Activated CD4-positive, alpha-beta T cell treated with anti-CD3 and anti-CD28 coated beads, Interleukin-2, amount 10 ng/mL, durations not matched to agents 24 days and 14 days (primary cell): Measurements from ENCODE around the gene EIF4A3. TPM values are rescaled to one million over a fixed set of nuclear protein-coding genes. Genes with fewer than 3 reads are reported as not detected.
A peak's percentile ranks its signal among the peaks of the same experiment; 100 is the strongest.

ENCODE experiments used
- DNase-seq: peaks from one replicate; pipeline ENCODE4 v3.0.0; 2022
- H3K27ac Mint-ChIP-seq: one replicate; pipeline ENCODE4 v1.8.0; 2022; ENCODE audit warnings: mild to moderate bottlenecking, mixed read lengths
- H3K27me3 Mint-ChIP-seq: one replicate; pipeline ENCODE4 v1.8.0; 2022; ENCODE audit warnings: mixed read lengths
- H3K36me3 Mint-ChIP-seq: one replicate; pipeline ENCODE4 v1.8.0; 2022; ENCODE audit warnings: low read depth, mild to moderate bottlenecking, mixed read lengths
- H3K4me1 Mint-ChIP-seq: one replicate; pipeline ENCODE4 v1.8.0; 2021; ENCODE audit warnings: mixed read lengths
- H3K4me3 Mint-ChIP-seq: one replicate; pipeline ENCODE4 v1.8.0; 2022; ENCODE audit warnings: mild to moderate bottlenecking, moderate library complexity, mixed read lengths
- H3K9me3 Mint-ChIP-seq: one replicate; pipeline ENCODE4 v1.8.0; 2021; ENCODE audit warnings: mixed read lengths
- intact Hi-C: fragments of 100-400 bp; cut with micrococcal nuclease; formaldehyde crosslinking; loops from one replicate; pipeline ENCODE4 v1.15.1; 2023
- total RNA-seq: library from RNA; stranded (reverse); gene quantifications from 2 replicates; pipeline ENCODE4 v1.2.3, GENCODE V29; 2022

The EIF4A3 gene
- total RNA-seq: 190 and 192 TPM in 2 replicates

- Mint-ChIP-seq H3K4me1 (peaks cover 37% of the 10 kb centered on the region), H3K36me3 (peaks cover 35% of the 10 kb centered on the region), H3K27me3 (no peaks in the 10 kb centered on the region), H3K27ac (peak within 1 kb of the TSS; percentile 97), H3K4me3 (peak within 1 kb of the TSS; percentile 88), H3K9me3 (peaks cover 4% of the 10 kb centered on the region)
- DNase-seq: peak; percentile 99
- intact Hi-C loops: loop anchor here (1.0 to 2.0 kb wide), 3 partner anchors 46 to 112 kb away; partner anchors contain the start of gene GAA
These were observed at the start of gene EIF4A3 for GRCh38 chr17:80147035-80147822. EIF4A3 (minus strand) TSS chr17:80147128; CDS start chr17:80146961, 167 bp downstream.

- Mint-ChIP-seq H3K4me1 (no peaks in the 10 kb centered on the region), H3K27ac (no peak overlapping the region), H3K9me3 (peaks cover 4% of the 10 kb centered on the region), H3K36me3 (no peaks in the 10 kb centered on the region), H3K27me3 (peaks cover 5% of the 10 kb centered on the region), H3K4me3 (no peak overlapping the region)
- no peak for DNase-seq
- intact Hi-C loops: loop anchor here (1.0 kb wide), 1 partner anchor 57 kb away; no protein-coding TSS in a partner anchor
These were observed 49.7 kb upstream of the EIF4A3 start for GRCh38 chr17:80196652-80197051.

GRCh38 chr17:80195671-80196529 lies 49.0 kb upstream of the EIF4A3 start:
- H3K36me3 Mint-ChIP-seq: no peaks in the 10 kb centered on the region
- H3K4me1 Mint-ChIP-seq: no peaks in the 10 kb centered on the region
- H3K27ac Mint-ChIP-seq: no peak overlapping the region
- intact Hi-C loops: loop anchor here (1.0 kb wide), 1 partner anchor 57 kb away; no protein-coding TSS in a partner anchor
- DNase-seq: peak; percentile 86
- H3K9me3 Mint-ChIP-seq: peaks cover 4% of the 10 kb centered on the region
- H3K27me3 Mint-ChIP-seq: peaks cover 5% of the 10 kb centered on the region
- no peak overlapping the region for H3K4me3 Mint-ChIP-seq

GRCh38 chr17:80195141-80195540 lies 48.2 kb upstream of the EIF4A3 start:
- Mint-ChIP-seq H3K4me1 (no peaks in the 10 kb centered on the region), H3K4me3 (no peak overlapping the region), H3K27ac (no peak overlapping the region), H3K9me3 (peaks cover 4% of the 10 kb centered on the region), H3K36me3 (no peaks in the 10 kb centered on the region), H3K27me3 (peaks cover 5% of the 10 kb centered on the region)
- intact Hi-C loops: no loop called here
- DNase-seq: no peak

GRCh38 chr17:80191865-80192661 lies 45.1 kb upstream of the EIF4A3 start:
- Mint-ChIP-seq H3K9me3 (peaks cover 4% of the 10 kb centered on the region), H3K27ac (no peak overlapping the region), H3K27me3 (peaks cover 5% of the 10 kb centered on the region), H3K4me3 (no peak overlapping the region), H3K4me1 (no peaks in the 10 kb centered on the region), H3K36me3 (no peaks in the 10 kb centered on the region)
- intact Hi-C loops: no loop called here
- DNase-seq: peak; percentile 52

- intact Hi-C loops: no loop called here
- peaks cover 5% of the 10 kb centered on the region for H3K27me3 Mint-ChIP-seq
These were observed 44.3 kb upstream of the EIF4A3 start for GRCh38 chr17:80191192-80191591.

GRCh38 chr17:80190716-80191115 lies 43.8 kb upstream of the EIF4A3 start:
- Mint-ChIP-seq H3K27ac (no peak overlapping the region), H3K4me1 (no peaks in the 10 kb centered on the region), H3K4me3 (no peak overlapping the region), H3K9me3 (peaks cover 4% of the 10 kb centered on the region), H3K27me3 (peaks cover 5% of the 10 kb centered on the region), H3K36me3 (no peaks in the 10 kb centered on the region)
- intact Hi-C loops: no loop called here
- no peak for DNase-seq

More at GRCh38 chr17:80191192-80191591, 44.3 kb upstream of the EIF4A3 start:
- H3K4me1 Mint-ChIP-seq: no peaks in the 10 kb centered on the region
- no peak for DNase-seq
- no peak overlapping the region for H3K4me3 Mint-ChIP-seq
- peaks cover 4% of the 10 kb centered on the region for H3K9me3 Mint-ChIP-seq
- H3K36me3 Mint-ChIP-seq: no peaks in the 10 kb centered on the region
- H3K27ac Mint-ChIP-seq: no peak overlapping the region

GRCh38 chr17:80189611-80190010 lies 42.7 kb upstream of the EIF4A3 start:
- H3K27ac Mint-ChIP-seq: no peak overlapping the region
- H3K9me3 Mint-ChIP-seq: peaks cover 4% of the 10 kb centered on the region
- intact Hi-C loops: no loop called here
- H3K27me3 Mint-ChIP-seq: peaks cover 8% of the 10 kb centered on the region
- H3K4me3 Mint-ChIP-seq: no peak overlapping the region
- no peaks in the 10 kb centered on the region for H3K4me1 Mint-ChIP-seq
- no peaks in the 10 kb centered on the region for H3K36me3 Mint-ChIP-seq
- no peak for DNase-seq

- no peak overlapping the region for H3K4me3 Mint-ChIP-seq
- no peak overlapping the region for H3K27ac Mint-ChIP-seq
- intact Hi-C loops: no loop called here
- H3K4me1 Mint-ChIP-seq: no peaks in the 10 kb centered on the region
- DNase-seq: no peak
- H3K27me3 Mint-ChIP-seq: peaks cover 6% of the 10 kb centered on the region
- no peaks in the 10 kb centered on the region for H3K36me3 Mint-ChIP-seq
- H3K9me3 Mint-ChIP-seq: no peaks in the 10 kb centered on the region
These were observed 40.6 kb upstream of the EIF4A3 start for GRCh38 chr17:80187515-80187941.

- H3K4me1 Mint-ChIP-seq: no peaks in the 10 kb centered on the region
- no peak overlapping the region for H3K27ac Mint-ChIP-seq
- no peaks in the 10 kb centered on the region for H3K36me3 Mint-ChIP-seq
- intact Hi-C loops: no loop called here
- DNase-seq: no peak
- no peak overlapping the region for H3K4me3 Mint-ChIP-seq
- no peaks in the 10 kb centered on the region for H3K9me3 Mint-ChIP-seq
- H3K27me3 Mint-ChIP-seq: peaks cover 5% of the 10 kb centered on the region
These were observed 40.2 kb upstream of the EIF4A3 start for GRCh38 chr17:80187090-80187489.

GRCh38 chr17:80185968-80186367 lies 39.0 kb upstream of the EIF4A3 start:
- no peak for DNase-seq
- H3K27ac Mint-ChIP-seq: no peak overlapping the region
- no peaks in the 10 kb centered on the region for H3K4me1 Mint-ChIP-seq
- H3K4me3 Mint-ChIP-seq: no peak overlapping the region
- peaks cover 3% of the 10 kb centered on the region for H3K27me3 Mint-ChIP-seq
- no peaks in the 10 kb centered on the region for H3K36me3 Mint-ChIP-seq
- no peaks in the 10 kb centered on the region for H3K9me3 Mint-ChIP-seq
- intact Hi-C loops: no loop called here

- H3K9me3 Mint-ChIP-seq: no peaks in the 10 kb centered on the region
These were observed 37.4 kb upstream of the EIF4A3 start for GRCh38 chr17:80184423-80184714.

GRCh38 chr17:80183581-80184422 lies 36.9 kb upstream of the EIF4A3 start:
- H3K4me3 Mint-ChIP-seq: no peak overlapping the region
- DNase-seq: no peak
- H3K9me3 Mint-ChIP-seq: no peaks in the 10 kb centered on the region
- intact Hi-C loops: no loop called here
- H3K4me1 Mint-ChIP-seq: no peaks in the 10 kb centered on the region
- H3K27ac Mint-ChIP-seq: no peak overlapping the region
- no peaks in the 10 kb centered on the region for H3K36me3 Mint-ChIP-seq
- peaks cover 3% of the 10 kb centered on the region for H3K27me3 Mint-ChIP-seq

More at GRCh38 chr17:80184423-80184714, 37.4 kb upstream of the EIF4A3 start:
- no peak overlapping the region for H3K4me3 Mint-ChIP-seq
- H3K4me1 Mint-ChIP-seq: no peaks in the 10 kb centered on the region
- no peak overlapping the region for H3K27ac Mint-ChIP-seq
- peaks cover 3% of the 10 kb centered on the region for H3K27me3 Mint-ChIP-seq
- no peak for DNase-seq
- intact Hi-C loops: no loop called here
- no peaks in the 10 kb centered on the region for H3K36me3 Mint-ChIP-seq
